DOHH2 (cell line): Measurements from ENCODE around the gene CARM1.

Source experiments
- H3F3A ChIP-seq: fragments of 200-600 bp; sonication (generic), shearing (Covaris generic); 2 replicates; pipeline ENCODE4 v1.6.0; 2016; ENCODE audit warnings: antibody characterized with exemption, mild to moderate bottlenecking; ENCODE audit not compliant: control insufficient read depth, insufficient read depth
- H3K27ac ChIP-seq: fragments of 200-600 bp; sonication (generic); 2 replicates; pipeline ENCODE4 v1.5.1; 2014; ENCODE audit warnings: low read depth, mild to moderate bottlenecking, low read length, moderate library complexity
- H3K27me3 ChIP-seq: fragments of 200-600 bp; sonication (generic); 2 replicates; pipeline ENCODE4 v1.6.1; 2014; ENCODE audit warnings: mild to moderate bottlenecking, low read length, mixed read lengths; ENCODE audit not compliant: control insufficient read depth
- H3K36me3 ChIP-seq: fragments of 200-600 bp; sonication (generic); 2 replicates; pipeline ENCODE4 v1.6.1; 2014; ENCODE audit warnings: mild to moderate bottlenecking, low read length, moderate library complexity, mixed read lengths; ENCODE audit not compliant: control insufficient read depth
- H3K4me1 ChIP-seq: fragments of 200-600 bp; sonication (generic); 2 replicates; pipeline ENCODE4 v1.6.1; 2014; ENCODE audit warnings: mild to moderate bottlenecking, low read length, mixed read lengths; ENCODE audit not compliant: control insufficient read depth
- H3K4me2 ChIP-seq: fragments of 200-600 bp; sonication (generic); 2 replicates; pipeline ENCODE4 v1.6.0; 2014; ENCODE audit warnings: mild to moderate bottlenecking, low read length, moderate library complexity
- H3K4me3 ChIP-seq: fragments of 200-600 bp; sonication (generic); 2 replicates; pipeline ENCODE4 v1.5.1; 2014; ENCODE audit warnings: mild to moderate bottlenecking, low read length, mixed read lengths
- H3K79me2 ChIP-seq: fragments of 200-600 bp; sonication (generic); 2 replicates; pipeline ENCODE4 v1.6.1; 2014; ENCODE audit warnings: mild to moderate bottlenecking, low read length, mixed read lengths; ENCODE audit not compliant: control insufficient read depth
- H3K9me2 ChIP-seq: fragments of 200-600 bp; sonication (generic); replicated peaks from 2 replicates; pipeline ENCODE4 v1.6.1; 2014; ENCODE audit warnings: mild to moderate bottlenecking, low read length, mixed read lengths; ENCODE audit not compliant: control insufficient read depth
- H3K9me3 ChIP-seq: fragments of 200-600 bp; sonication (generic); 2 replicates; pipeline ENCODE4 v1.6.1; 2014; ENCODE audit warnings: antibody characterized with exemption, low read length, mixed read lengths; ENCODE audit not compliant: control insufficient read depth, insufficient read depth
- H4K20me1 ChIP-seq: fragments of 200-600 bp; sonication (generic); 2 replicates; pipeline ENCODE4 v1.6.0; 2014; ENCODE audit warnings: low read depth, mild to moderate bottlenecking, antibody characterized with exemption, low read length, moderate library complexity; ENCODE audit not compliant: control insufficient read depth, insufficient read depth
- CTCF ChIP-seq: fragments of 200-600 bp; sonication (generic); IDR thresholded peaks from one replicate; pipeline ENCODE4 v1.5.1; 2014; ENCODE audit warnings: antibody characterized with exemption, mild to moderate bottlenecking, low read depth, low read length; ENCODE audit not compliant: poor library complexity, severe bottlenecking
- EZH2phosphoT487 ChIP-seq: fragments of 200-600 bp; sonication (generic); IDR thresholded peaks from 2 replicates; pipeline ENCODE4 v1.6.1; 2017; ENCODE audit warnings: borderline replicate concordance, mild to moderate bottlenecking, antibody characterized with exemption, low read length, moderate library complexity, mixed read lengths

CARM1 gene

DNA sequence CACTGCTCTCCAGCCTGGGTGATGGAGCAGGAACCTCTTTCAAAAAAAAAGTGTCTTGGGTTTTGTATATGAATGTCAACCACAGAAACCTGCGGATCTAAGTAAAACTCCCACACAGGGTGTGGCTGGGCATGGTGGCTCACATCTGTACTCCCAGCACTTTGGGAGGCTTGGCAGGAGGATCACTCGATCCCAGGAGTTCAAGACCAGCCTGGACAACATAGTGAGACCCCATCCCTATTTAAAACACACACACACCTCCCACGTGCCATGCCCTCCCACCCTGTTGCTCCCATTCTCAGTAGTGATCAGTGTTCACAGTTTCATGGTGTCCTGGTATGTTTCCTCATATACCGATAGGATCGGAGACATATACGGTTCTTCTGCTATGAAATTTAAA, 44.5 kb upstream of the CARM1 start:
- H4K20me1 ChIP-seq = no peaks in the 10 kb centered on the region
- no peaks in the 10 kb centered on the region for H3F3A ChIP-seq
- no peak overlapping the region for H3K4me2 ChIP-seq
- H3K36me3 ChIP-seq = peaks cover 42% of the 10 kb centered on the region
- H3K4me1 ChIP-seq = no peaks in the 10 kb centered on the region
- no peaks in the 10 kb centered on the region for H3K9me2 ChIP-seq
- no peak overlapping the region for H3K4me3 ChIP-seq
- H3K27me3 ChIP-seq = no peaks in the 10 kb centered on the region
- no peaks in the 10 kb centered on the region for H3K9me3 ChIP-seq
- no peak overlapping the region for H3K27ac ChIP-seq
- TF ChIP-seq EZH2phosphoT487 = no peak
- H3K79me2 ChIP-seq = no peaks in the 10 kb centered on the region

DNA sequence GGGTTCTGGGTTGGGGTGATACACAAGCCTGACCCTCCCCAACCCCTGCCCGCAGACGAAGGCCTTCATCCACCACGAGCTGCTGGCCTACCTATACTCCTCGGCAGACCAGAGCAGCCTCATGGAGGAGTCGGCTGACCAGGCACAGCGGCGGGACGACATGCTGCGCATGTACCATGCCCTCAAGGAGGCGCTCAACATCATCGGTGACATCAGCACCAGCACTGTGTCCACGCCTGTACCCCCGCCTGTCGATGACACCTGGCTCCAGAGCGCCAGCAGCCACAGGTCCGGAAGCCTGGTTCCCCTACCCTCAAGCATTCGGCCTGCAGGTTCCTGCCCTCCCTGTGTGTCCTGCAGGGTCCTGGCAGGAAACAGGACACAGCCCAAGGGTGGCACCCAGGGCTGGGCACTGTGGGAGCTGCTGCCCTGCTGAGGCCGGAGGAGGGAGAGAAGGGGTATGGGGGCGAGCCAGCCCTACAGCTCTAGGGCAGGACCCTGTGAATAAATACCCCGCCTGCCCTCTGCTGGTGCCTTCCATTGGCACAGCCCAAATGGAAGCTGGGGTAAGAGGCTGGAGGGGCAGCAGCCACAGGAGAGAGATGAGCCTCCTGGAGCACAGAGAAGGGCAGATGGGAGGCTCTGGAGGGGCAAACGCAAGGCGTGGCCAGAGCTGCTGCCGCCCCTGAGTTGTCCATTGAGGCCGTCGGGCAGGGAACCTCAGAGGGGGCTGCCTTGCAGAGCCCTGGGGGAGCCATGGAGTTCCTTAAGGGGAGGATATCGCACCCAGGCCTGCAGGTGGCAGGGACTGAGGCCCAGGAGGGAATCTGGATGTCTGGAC, 42.2 kb upstream of the CARM1 start:
- Histone ChIP-seq H3K36me3 (peaks cover 51% of the 10 kb centered on the region), H3K9me2 (no peaks in the 10 kb centered on the region)

GRCh38 chr19:10829967-10830366, 41.4 kb upstream of the CARM1 start:
- no peaks in the 10 kb centered on the region for H3K27me3 ChIP-seq
- H3K27ac ChIP-seq = no peak overlapping the region
- peaks cover under 1% of the 10 kb centered on the region for H3K4me1 ChIP-seq
- TF ChIP-seq EZH2phosphoT487 = no peak
- TF ChIP-seq CTCF = no peak
- no peak overlapping the region for H3K4me2 ChIP-seq
- no peaks in the 10 kb centered on the region for H3K79me2 ChIP-seq
- H3K9me3 ChIP-seq = no peaks in the 10 kb centered on the region
- H3K36me3 ChIP-seq = peaks cover 48% of the 10 kb centered on the region
- no peaks in the 10 kb centered on the region for H3K9me2 ChIP-seq
- no peak overlapping the region for H3K4me3 ChIP-seq
- H4K20me1 ChIP-seq = peaks cover 2% of the 10 kb centered on the region; the same call in 1 of the 2 replicates
- peaks cover 4% of the 10 kb centered on the region for H3F3A ChIP-seq

More for the DNA sequence above, 42.2 kb upstream of the CARM1 start:
- Histone ChIP-seq H3K4me2 (no peak overlapping the region), H3K27me3 (no peaks in the 10 kb centered on the region), H3F3A (peaks cover 3% of the 10 kb centered on the region), H3K4me3 (no peak overlapping the region), H4K20me1 (no peaks in the 10 kb centered on the region), H3K79me2 (no peaks in the 10 kb centered on the region), H3K4me1 (no peaks in the 10 kb centered on the region), H3K9me3 (no peaks in the 10 kb centered on the region), H3K27ac (no peak overlapping the region)
- TF ChIP-seq EZH2phosphoT487 (no peak), CTCF (peak; percentile 34)

DNA sequence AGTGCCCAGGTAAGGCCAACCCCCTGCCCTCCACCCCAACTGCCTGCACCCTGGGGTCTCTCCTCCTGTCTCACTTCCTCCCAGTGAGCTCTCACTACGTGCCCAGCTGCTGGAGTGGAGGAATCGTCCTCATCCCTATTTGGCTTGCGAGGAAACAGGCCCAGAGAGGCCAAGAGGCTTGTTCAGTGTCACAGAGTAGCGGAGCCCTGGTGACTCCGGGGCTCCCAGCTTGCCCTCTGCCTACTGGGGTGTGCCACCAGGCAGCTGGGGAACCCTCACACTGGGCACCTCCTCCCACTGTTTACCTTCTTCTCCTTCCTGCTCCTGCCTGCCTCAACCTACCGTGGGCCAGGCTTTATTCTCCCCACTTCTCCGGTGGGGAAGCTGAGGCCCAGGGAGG, 41.0 kb upstream of the CARM1 start:
- H3K27me3 ChIP-seq = no peaks in the 10 kb centered on the region

More for the DNA sequence above, 41.0 kb upstream of the CARM1 start:
- peaks cover 50% of the 10 kb centered on the region for H3K36me3 ChIP-seq
- H3K9me2 ChIP-seq = no peaks in the 10 kb centered on the region
- H3K9me3 ChIP-seq = no peaks in the 10 kb centered on the region
- H4K20me1 ChIP-seq = peaks cover 5% of the 10 kb centered on the region; the same call in 1 of the 2 replicates
- no peak overlapping the region for H3K27ac ChIP-seq
- H3K4me3 ChIP-seq = no peak overlapping the region
- peaks cover 4% of the 10 kb centered on the region for H3F3A ChIP-seq
- H3K4me2 ChIP-seq = no peak overlapping the region
- TF ChIP-seq EZH2phosphoT487 (no peak), CTCF (no peak)
- H3K4me1 ChIP-seq = peaks cover 5% of the 10 kb centered on the region
- H3K79me2 ChIP-seq = no peaks in the 10 kb centered on the region
